HepG2 (cell line): ENCODE results near the gene CD99L2. TPM values are rescaled to one million over a fixed set of nuclear protein-coding genes. Genes with fewer than 3 reads are reported as not detected.

Experiments used
- ATAC-seq: fragments of 200-7000 bp; cut with Tn5 transposase; 3 replicates; pipeline ENCODE4 v1.9.1; 2020; ENCODE audit warnings: mild to moderate bottlenecking, moderate library complexity
- BruUV-seq: library from RNA; stranded (reverse); fragments of 400-500 nt; replicated peaks from 2 replicates; lab custom pipeline; 2021; lab: Mats Ljungman, UMichigan
- CTCF ChIA-PET: fragments of 300-600 bp; formaldehyde crosslinking; extraction: SDS; loops from one replicate; lab custom pipeline; 2021; ENCODE audit warnings: low total read pairs, inconsistent platforms, low intra/inter-chr PET ratio; lab: Yijun Ruan, JAX
- POLR2A ChIA-PET: fragments of 350-600 bp; sonication (Branson Sonifier 250); formaldehyde crosslinking; loops from one replicate; lab custom pipeline; 2020; ENCODE audit warnings: antibody characterized with exemption, inconsistent platforms; lab: Yijun Ruan, JAX
- DNase-seq: peaks from one replicate; pipeline ENCODE4 v3.0.0-alpha.2; 2015; ENCODE audit warnings: low spot score
- FAIRE-seq: peaks from 3 replicates; lab custom pipeline; 2011; peaks lifted over from hg19 to GRCh38; lab: Jason Lieb, UNC
- H2AFZ ChIP-seq: one replicate; pipeline ENCODE4 v1.6.1; 2011; ENCODE audit warnings: low read length, inconsistent platforms
- H3K27ac ChIP-seq: fragments of 300-600 bp; 3 replicates; pipeline ENCODE4 v1.8.0; 2011; ENCODE audit warnings: mixed run types, mild to moderate bottlenecking, mixed read lengths, low read length, inconsistent platforms; ENCODE audit not compliant: insufficient read depth; ENCODE audit errors: extremely low read length
- H3K27me3 ChIP-seq, 2 experiments: fragments of 200-600 bp in 1 of 2; 2 replicates in 1 of 2; 3 replicates in 1 of 2; pipeline versions ENCODE4 v1.6.0 to v1.8.0; 2011; ENCODE audit warnings: low read length in 2 of 2, mild to moderate bottlenecking in 2 of 2, moderate library complexity in 2 of 2, inconsistent platforms in 1 of 2; ENCODE audit not compliant: insufficient read depth in 2 of 2, control insufficient read depth in 1 of 2
- H3K36me3 ChIP-seq, 2 experiments: fragments of 200-600 bp in 1 of 2; replicated peaks in 1 of 2; 2 replicates in 1 of 2; 3 replicates in 1 of 2; pipeline versions ENCODE4 v1.5.1 to v1.8.0; 2011; ENCODE audit warnings: low read length in 2 of 2, inconsistent platforms in 1 of 2; ENCODE audit not compliant: insufficient read depth in 2 of 2, control insufficient read depth in 1 of 2
- H3K4me1 ChIP-seq: 2 replicates; pipeline ENCODE4 v1.5.1; 2012; ENCODE audit warnings: low read length, inconsistent platforms; ENCODE audit not compliant: insufficient read depth
- H3K4me2 ChIP-seq: 2 replicates; pipeline ENCODE4 v1.6.0; 2011; ENCODE audit warnings: low read depth, low read length, inconsistent platforms
- H3K4me3 ChIP-seq, 3 experiments: fragments of 200-600 bp in 1 of 3; sonication (generic), shearing (Covaris generic) in 1 of 3; replicated peaks in 1 of 3; 2 replicates each; pipeline ENCODE4 v1.5.1; 2011 to 2016; ENCODE audit warnings: low read length in 3 of 3, inconsistent platforms in 2 of 3, low read depth in 2 of 3, mild to moderate bottlenecking in 2 of 3, control low read depth in 1 of 3, mixed read lengths in 1 of 3; ENCODE audit not compliant: insufficient read depth in 1 of 3
- H3K79me2 ChIP-seq: one replicate; pipeline ENCODE4 v1.6.1; 2011; ENCODE audit warnings: low read length, inconsistent platforms; ENCODE audit not compliant: insufficient read depth
- H3K9ac ChIP-seq: 2 replicates; pipeline ENCODE4 v1.6.0; 2011; ENCODE audit warnings: mild to moderate bottlenecking, low read depth, low read length, inconsistent platforms; ENCODE audit not compliant: insufficient read depth
- H3K9me3 ChIP-seq: 2 replicates; pipeline ENCODE4 v1.5.1; 2012; ENCODE audit warnings: mild to moderate bottlenecking, low read length
- H4K20me1 ChIP-seq: 2 replicates; pipeline ENCODE4 v1.6.0; 2011; ENCODE audit warnings: inconsistent platforms, mild to moderate bottlenecking, low read length, moderate library complexity; ENCODE audit not compliant: insufficient read depth
- ATF2 ChIP-seq: sonication (generic); formaldehyde crosslinking; IDR thresholded peaks from 2 replicates; pipeline ENCODE4 v1.4.0; 2020; ENCODE audit warnings: missing genetic modification reagents
- CBFB ChIP-seq: sonication (generic); formaldehyde crosslinking; IDR thresholded peaks from 2 replicates; pipeline ENCODE4 v1.4.0; 2020; ENCODE audit warnings: missing genetic modification reagents
- FOXO1 ChIP-seq: sonication (generic); formaldehyde crosslinking; IDR thresholded peaks from 2 replicates; pipeline ENCODE4 v1.4.0; 2020; ENCODE audit warnings: missing genetic modification reagents
- KAT8 ChIP-seq: IDR thresholded peaks from 2 replicates; pipeline ENCODE4 v1.6.1; 2016; ENCODE audit warnings: missing genetic modification reagents, missing compliant biosample characterization
- MED13 ChIP-seq: sonication (generic); formaldehyde crosslinking; IDR thresholded peaks from 2 replicates; pipeline ENCODE4 v1.5.0; 2020; ENCODE audit warnings: missing genetic modification reagents
- MEIS2 ChIP-seq: sonication (generic); formaldehyde crosslinking; IDR thresholded peaks from 2 replicates; pipeline ENCODE4 v1.9.0; 2021; ENCODE audit warnings: mild to moderate bottlenecking, missing genetic modification reagents
- MXD1 ChIP-seq: sonication (generic); formaldehyde crosslinking; IDR thresholded peaks from 2 replicates; pipeline ENCODE4 v1.4.0; 2020; ENCODE audit warnings: mild to moderate bottlenecking, missing genetic modification reagents
- NR2C2 ChIP-seq: sonication (generic); formaldehyde crosslinking; IDR thresholded peaks from 2 replicates; pipeline ENCODE4 v1.4.0; 2020; ENCODE audit warnings: missing genetic modification reagents, mild to moderate bottlenecking, moderate library complexity, borderline replicate concordance
- NR2F6 ChIP-seq, 2 experiments: IDR thresholded peaks; 2 replicates each; pipeline ENCODE4 v1.6.1; 2016; ENCODE audit warnings: antibody characterized with exemption in 1 of 2, mild to moderate bottlenecking in 1 of 2
- PHB2 ChIP-seq: fragments of 450-650 bp; IDR thresholded peaks from 2 replicates; pipeline ENCODE4 v1.6.1; 2018; ENCODE audit not compliant: partially characterized antibody
- RARA ChIP-seq: IDR thresholded peaks from 2 replicates; pipeline ENCODE4 v1.6.1; 2016; ENCODE audit warnings: missing genetic modification reagents, missing compliant biosample characterization
- SMC3 ChIP-seq: IDR thresholded peaks from 2 replicates; pipeline ENCODE4 v1.6.1; 2011; ENCODE audit warnings: low read length, improper control_type of control experiment
- ZBTB14 ChIP-seq: sonication (generic); formaldehyde crosslinking; IDR thresholded peaks from 2 replicates; pipeline ENCODE4 v1.4.0; 2020; ENCODE audit warnings: missing genetic modification reagents
- ZBTB38 ChIP-seq: sonication (generic); formaldehyde crosslinking; IDR thresholded peaks from 2 replicates; pipeline ENCODE4 v1.5.1; 2020; ENCODE audit warnings: mild to moderate bottlenecking, missing genetic modification reagents
- ZNF121 ChIP-seq: sonication (generic); formaldehyde crosslinking; IDR thresholded peaks from 2 replicates; pipeline ENCODE4 v1.5.0; 2020; ENCODE audit warnings: mild to moderate bottlenecking, missing genetic modification reagents
- ZNF563 ChIP-seq: sonication (generic); formaldehyde crosslinking; IDR thresholded peaks from 2 replicates; pipeline ENCODE4 v1.8.0; 2022; ENCODE audit warnings: mild to moderate bottlenecking, moderate library complexity, missing genetic modification reagents
- ZNF589 ChIP-seq: sonication (generic); formaldehyde crosslinking; conservative IDR thresholded peaks from 2 replicates; pipeline ENCODE4 v1.8.0; 2022; ENCODE audit warnings: mild to moderate bottlenecking, moderate library complexity, missing genetic modification reagents
- ZNF598 ChIP-seq: sonication (generic); formaldehyde crosslinking; IDR thresholded peaks from 2 replicates; pipeline ENCODE4 v1.5.1; 2020; ENCODE audit warnings: mild to moderate bottlenecking, missing genetic modification reagents, borderline replicate concordance
- WGBS: methylation state at CpG from one replicate; pipeline ENCODE4 v1.1.6; 2017; ENCODE audit warnings: low lambda C conversion rate; 5-methylcytosine and 5-hydroxymethylcytosine counted together
- in situ Hi-C: cut with HindIII; loops from 2 replicates; pipeline ENCODE4 v1.10.0; 2017; ENCODE audit warnings: low pct_unique_long_range_greater_than_20kb; ENCODE audit not compliant: extremely low pct_ligation_motif_present
- intact Hi-C: fragments of 100-400 bp; cut with micrococcal nuclease; formaldehyde crosslinking; loops from one replicate; pipeline ENCODE4 v1.10.0; 2022; ENCODE audit not compliant: unreplicated experiment
- polyA plus RNA-seq, 8 experiments: library from polyadenylated mRNA; depleted of rRNA in 3 of 8; stranded (reverse) in 7 of 8; unstranded in 1 of 8; fragments of >200 nt; fragmentation: Illumina TruSeq in 4 of 8; extraction: Trizol in 4 of 8; gene quantifications; 2 replicates each; pipeline versions ENCODE4 v1.2.1 to v1.2.3, GENCODE V29; 2011 to 2016; ENCODE audit warnings: low read depth in 4 of 8, missing spikeins in 1 of 8, mixed read lengths in 1 of 8; ENCODE audit not compliant: insufficient read depth in 1 of 8
- total RNA-seq, 5 experiments: library from RNA; depleted of rRNA; stranded (reverse); fragments of >200 nt; fragmentation: Illumina TruSeq; extraction: Trizol; gene quantifications; 2 replicates each; pipeline ENCODE4 v1.2.3, GENCODE V29; 2016; ENCODE audit warnings: low read depth in 1 of 5

The CD99L2 gene
- total and polyA plus RNA-seq, 2 of the 13 experiments (the other 11 are each of a cell fraction or from before 2014, with no cell fraction given), result 6.9 to 7.6 TPM

- intact Hi-C loops (no loop called here), in situ Hi-C loops (no loop called here)
- Histone ChIP-seq H2AFZ (no peak overlapping the region), H3K9me3 (no peaks in the 10 kb centered on the region), H3K9ac (no peak overlapping the region), H3K36me3 (no peaks in the 10 kb centered on the region), H4K20me1 (no peaks in the 10 kb centered on the region), H3K27ac (no peak overlapping the region), H3K4me1 (no peaks in the 10 kb centered on the region), H3K4me3 (no peak overlapping the region), H3K79me2 (no peaks in the 10 kb centered on the region), H3K27me3 (no peaks in the 10 kb centered on the region), H3K4me2 (no peak overlapping the region)
- BruUV-seq, result no TSS peak
- 100% methylated on average over 3 of the region's 19 CpGs for WGBS
- CTCF ChIA-PET, result no interaction called here
- no peak for FAIRE-seq
- TF ChIP-seq ZNF589, result no peak
- TF ChIP-seq NR2F6 (IDR thresholded peaks at IDR 0.05), result no peak
- TF ChIP-seq NR2F6 (CRISPR knock-in tag; IDR thresholded peaks at IDR 0.05), result no peak
- TF ChIP-seq MXD1, result no peak
- TF ChIP-seq MEIS2 (CRISPR knock-in tag), result no peak
- TF ChIP-seq ZNF563 (CRISPR knock-in tag), result no peak
- TF ChIP-seq PHB2, result no peak
- TF ChIP-seq RARA (CRISPR knock-in tag), result no peak
- POLR2A ChIA-PET, result no interaction called here
- DNase-seq, result no peak
- no peak for ATAC-seq
Measured at GRCh38 chrX:150765782-150766350, 132.6 kb downstream of the CD99L2 start.

GRCh38 chrX:150765237-150765636, 133.2 kb downstream of the CD99L2 start:
- BruUV-seq, result no TSS peak
- intact Hi-C loops (no loop called here), in situ Hi-C loops (no loop called here)
- Histone ChIP-seq H3K4me3 (no peak overlapping the region), H3K9me3 (no peaks in the 10 kb centered on the region), H3K9ac (no peak overlapping the region), H2AFZ (no peak overlapping the region), H3K27ac (no peak overlapping the region), H3K4me1 (no peaks in the 10 kb centered on the region), H4K20me1 (no peaks in the 10 kb centered on the region), H3K79me2 (no peaks in the 10 kb centered on the region), H3K36me3 (no peaks in the 10 kb centered on the region), H3K4me2 (no peak overlapping the region), H3K27me3 (no peaks in the 10 kb centered on the region)
- FAIRE-seq (no peak), DNase-seq (no peak), ATAC-seq (no peak)
- no CpG with 5 or more reads among the region's 9 CpGs for WGBS
- ChIA-PET POLR2A (no interaction called here), CTCF (no interaction called here)
- TF ChIP-seq SMC3 (no peak), ZNF121 (CRISPR knock-in tag) (no peak), FOXO1 (CRISPR knock-in tag) (no peak), NR2C2 (CRISPR knock-in tag) (no peak), MED13 (CRISPR knock-in tag) (no peak), KAT8 (CRISPR knock-in tag) (no peak), ZBTB14 (CRISPR knock-in tag) (no peak), ZNF598 (CRISPR knock-in tag) (no peak), ZBTB38 (no peak), ATF2 (CRISPR knock-in tag) (no peak), CBFB (CRISPR knock-in tag) (no peak)
